PC-3 (cell line): ENCODE data around the gene FOXK1.

Experiments used
- EZH2 ChIP-seq: fragments of 300-600 bp; sonication (generic); IDR thresholded peaks from one replicate; pipeline ENCODE4 v1.6.1; 2017; ENCODE audit warnings: antibody characterized with exemption, mild to moderate bottlenecking, low read length; ENCODE audit not compliant: unreplicated experiment
- EZH2phosphoT487 ChIP-seq: fragments of 300-600 bp; sonication (generic); IDR thresholded peaks from 2 replicates; pipeline ENCODE4 v1.6.1; 2018; ENCODE audit warnings: mild to moderate bottlenecking, antibody characterized with exemption, low read length, borderline replicate concordance
- TF ChIP-seq, protein P1 (sequence below): fragments of 300-600 bp; sonication (generic); conservative IDR thresholded peaks from 2 replicates; pipeline ENCODE4 v1.5.1; 2017; ENCODE audit warnings: antibody characterized with exemption, low read depth, mild to moderate bottlenecking, low read length

DNA sequence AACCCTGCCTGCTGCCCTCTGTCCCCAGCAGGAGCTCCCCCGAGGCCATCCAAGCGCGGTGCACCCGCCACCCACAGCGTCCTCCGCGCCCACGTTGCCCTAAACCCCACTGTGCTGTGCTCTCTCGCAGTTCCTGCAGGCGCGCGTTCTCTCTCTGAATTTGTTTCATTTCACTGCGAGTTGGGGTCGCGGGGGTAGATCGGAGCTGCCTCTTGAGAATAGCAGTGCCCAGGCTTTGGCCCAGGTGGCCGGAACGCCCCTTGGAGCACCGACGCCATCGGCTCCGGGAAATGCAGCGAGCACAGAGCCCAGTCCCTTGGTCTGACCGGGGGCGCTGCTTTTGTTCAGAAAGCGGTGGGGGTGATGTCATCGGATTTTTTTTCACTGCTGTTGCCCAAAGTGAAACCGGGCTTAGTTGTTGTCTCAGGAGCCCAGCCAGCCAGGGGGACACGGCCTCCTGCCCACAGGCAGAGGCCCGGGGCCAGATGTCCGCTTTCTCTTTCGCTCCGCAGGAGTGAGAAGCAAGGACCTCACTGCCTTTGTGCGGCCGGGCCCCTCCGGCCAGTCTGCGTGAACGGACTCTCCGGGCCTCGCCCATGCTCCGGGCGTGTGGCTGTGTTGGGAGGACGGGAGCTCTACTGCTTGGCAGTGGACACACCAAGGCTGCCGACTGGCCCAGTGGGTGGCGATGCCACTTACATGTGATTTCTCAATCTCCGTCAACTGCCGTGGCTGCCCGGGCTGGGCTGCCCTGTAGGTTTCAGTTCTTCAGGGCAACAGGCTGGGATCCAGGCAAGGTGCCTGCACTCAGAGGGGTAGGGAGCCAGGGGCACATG, 43.1 kb downstream of the FOXK1 start:
- TF ChIP-seq, protein P1, sequence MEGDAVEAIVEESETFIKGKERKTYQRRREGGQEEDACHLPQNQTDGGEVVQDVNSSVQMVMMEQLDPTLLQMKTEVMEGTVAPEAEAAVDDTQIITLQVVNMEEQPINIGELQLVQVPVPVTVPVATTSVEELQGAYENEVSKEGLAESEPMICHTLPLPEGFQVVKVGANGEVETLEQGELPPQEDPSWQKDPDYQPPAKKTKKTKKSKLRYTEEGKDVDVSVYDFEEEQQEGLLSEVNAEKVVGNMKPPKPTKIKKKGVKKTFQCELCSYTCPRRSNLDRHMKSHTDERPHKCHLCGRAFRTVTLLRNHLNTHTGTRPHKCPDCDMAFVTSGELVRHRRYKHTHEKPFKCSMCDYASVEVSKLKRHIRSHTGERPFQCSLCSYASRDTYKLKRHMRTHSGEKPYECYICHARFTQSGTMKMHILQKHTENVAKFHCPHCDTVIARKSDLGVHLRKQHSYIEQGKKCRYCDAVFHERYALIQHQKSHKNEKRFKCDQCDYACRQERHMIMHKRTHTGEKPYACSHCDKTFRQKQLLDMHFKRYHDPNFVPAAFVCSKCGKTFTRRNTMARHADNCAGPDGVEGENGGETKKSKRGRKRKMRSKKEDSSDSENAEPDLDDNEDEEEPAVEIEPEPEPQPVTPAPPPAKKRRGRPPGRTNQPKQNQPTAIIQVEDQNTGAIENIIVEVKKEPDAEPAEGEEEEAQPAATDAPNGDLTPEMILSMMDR, result no peak
- TF ChIP-seq EZH2 (no peak), EZH2phosphoT487 (no peak)
